NOMO-1 treated with dmso at 0.1 percent for 144 hours (cell line): Measurements from ENCODE around the gene KRT14.
"Not testable (repeated sequence)": the region's sequence is repeated elsewhere in the genome, so short reads cannot be mapped to it uniquely, and the experiment has no call there.

ENCODE experiments used
- DNase-seq: peaks from one replicate; lab custom pipeline; 2025; ENCODE audit not compliant: unreplicated experiment; lab: John Stamatoyannopoulos, UW

KRT14 gene

GRCh38 chr17:41610061-41610517, 23.4 kb upstream of the KRT14 start:
- not testable (repeated sequence) for DNase-seq

GRCh38 chr17:41606930-41607329, 20.2 kb upstream of the KRT14 start:
- DNase-seq = not testable (repeated sequence)

- DNase-seq = no peak
Measured at GRCh38 chr17:41602524-41602923, 15.8 kb upstream of the KRT14 start.

DNA sequence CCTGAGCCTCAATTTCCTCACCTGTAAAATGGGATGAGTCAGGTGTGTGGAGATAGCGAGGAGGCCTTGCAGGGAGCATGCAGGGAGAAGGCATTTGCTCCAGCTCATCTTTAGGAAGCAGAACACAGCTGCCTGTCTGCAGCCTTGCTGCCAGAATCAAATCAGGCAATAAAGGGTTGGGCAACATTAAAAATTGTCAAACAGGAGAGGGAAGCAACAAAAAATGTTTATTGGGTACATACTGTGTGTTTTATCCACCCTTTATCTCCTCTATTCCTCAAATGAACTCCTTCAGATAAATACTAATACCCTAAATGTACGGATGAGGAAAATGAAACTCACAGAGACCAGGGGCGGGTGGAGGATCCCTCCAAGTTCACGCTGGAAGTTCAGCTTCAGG, 13.6 kb upstream of the KRT14 start:
- DNase-seq = no peak

DNA sequence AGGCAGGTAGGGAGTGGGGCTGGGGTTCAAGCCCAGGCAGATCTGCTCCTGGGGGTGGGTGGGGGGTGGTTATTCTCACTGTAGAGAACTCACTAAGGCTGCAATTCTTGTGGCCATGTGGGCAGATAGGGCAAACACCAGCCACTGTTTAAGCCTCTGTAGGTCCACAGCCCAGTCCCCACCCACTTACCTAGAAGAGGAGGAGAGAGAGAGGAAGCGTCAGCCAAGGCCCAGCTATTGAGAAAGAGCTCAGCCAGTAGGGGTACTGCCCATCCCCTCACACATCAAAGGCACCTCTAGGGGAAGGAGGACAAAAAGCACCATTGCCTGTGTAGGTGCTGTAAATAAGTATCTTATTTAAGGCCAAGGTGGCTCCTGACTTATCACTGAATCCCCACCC, 13.0 kb upstream of the KRT14 start:
- DNase-seq = no peak

DNA sequence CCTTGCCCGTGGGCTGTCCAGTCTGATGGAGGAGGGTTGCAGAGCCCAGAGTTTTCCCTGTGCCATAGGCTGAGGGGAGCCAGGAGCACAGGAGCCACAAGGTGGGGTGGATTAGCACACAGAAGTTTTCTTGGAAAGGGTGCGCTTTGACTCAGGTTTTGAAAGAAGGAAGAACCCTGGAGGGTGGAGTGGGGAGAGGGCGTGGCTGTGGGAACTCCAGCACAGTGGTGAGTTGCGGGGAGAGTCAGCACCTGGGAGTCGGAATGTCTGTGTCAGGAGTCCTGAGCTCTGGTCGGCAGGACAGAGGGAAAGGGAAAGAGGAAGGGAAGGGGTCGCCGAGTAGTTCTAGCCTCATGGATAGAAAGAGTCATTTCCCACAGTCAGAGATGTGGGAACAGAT, 8.9 kb upstream of the KRT14 start:
- DNase-seq = no peak

GRCh38 chr17:41594363-41594915, 7.7 kb upstream of the KRT14 start:
- DNase-seq = no peak

DNA sequence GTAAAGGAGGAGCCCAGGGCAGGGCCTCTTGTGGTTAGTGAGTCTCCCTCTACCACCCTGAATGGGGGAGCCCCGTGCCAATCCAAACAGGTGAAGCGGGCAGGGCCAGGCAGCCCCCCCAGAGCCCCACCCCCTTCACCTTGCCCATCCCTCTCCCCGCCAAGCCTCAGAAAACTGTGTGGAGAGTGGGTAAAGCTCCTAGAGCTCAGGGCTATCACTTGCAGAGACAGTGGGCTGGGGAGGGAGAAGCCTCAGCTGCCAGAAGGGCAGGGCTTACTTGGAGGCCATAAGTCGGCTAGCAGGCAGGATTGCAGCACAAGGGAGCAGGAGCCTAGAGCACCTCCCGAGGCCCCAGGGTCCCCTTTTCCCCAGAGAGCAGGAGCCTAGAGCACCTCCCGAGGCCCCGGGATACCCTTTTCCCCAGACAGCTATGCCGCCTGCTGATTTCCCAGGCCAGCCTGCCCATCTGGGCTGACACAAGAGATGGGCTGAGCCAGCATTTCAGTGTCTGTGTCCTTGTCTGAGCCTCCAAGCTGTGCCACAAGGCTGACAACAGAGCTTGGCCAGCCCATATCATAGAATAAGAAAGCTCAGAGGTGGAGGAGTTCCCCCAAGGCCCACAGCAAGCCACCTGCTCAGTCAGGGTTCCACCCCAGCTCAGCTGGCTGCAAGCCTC, 6.7 kb upstream of the KRT14 start:
- no peak for DNase-seq

DNA sequence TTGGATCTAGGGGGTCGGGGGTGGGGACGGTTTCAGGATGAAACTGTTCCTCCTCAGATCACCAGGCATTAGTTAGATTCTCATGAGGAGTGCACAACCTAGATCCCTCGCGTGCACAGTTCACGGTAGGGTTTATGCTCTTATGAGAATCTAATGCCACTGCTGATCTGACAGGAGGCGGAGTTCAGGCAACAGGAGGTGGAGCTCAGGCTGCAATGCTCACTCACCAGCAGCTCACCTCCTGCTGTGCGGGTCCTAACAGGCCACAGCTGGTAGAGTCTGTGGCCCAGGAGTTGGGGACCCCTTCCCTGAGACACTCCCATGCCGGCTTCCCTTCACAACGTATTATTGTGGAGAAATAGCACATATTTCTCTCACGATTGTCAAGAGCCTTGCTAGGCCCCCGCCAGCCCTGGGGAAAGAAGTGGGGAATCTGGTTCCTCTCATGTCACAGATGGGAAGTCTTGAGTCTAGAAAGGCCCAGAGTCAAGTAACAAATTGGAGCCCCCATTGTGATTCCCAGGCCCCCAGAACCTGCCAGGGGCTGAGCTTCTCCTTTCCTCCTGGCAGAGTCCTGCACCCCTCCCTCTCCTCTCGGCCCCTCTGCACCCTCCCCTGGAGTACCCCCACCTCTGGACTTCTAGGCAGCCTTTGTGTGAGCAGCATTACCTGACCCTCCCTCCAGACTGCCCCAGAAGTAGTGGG, 6.1 kb upstream of the KRT14 start:
- DNase-seq = no peak

GRCh38 chr17:41589301-41589700, 2.6 kb upstream of the KRT14 start:
- no peak for DNase-seq

- DNase-seq = no peak
Measured at GRCh38 chr17:41588126-41588810, 1.6 kb upstream of the KRT14 start.

DNA sequence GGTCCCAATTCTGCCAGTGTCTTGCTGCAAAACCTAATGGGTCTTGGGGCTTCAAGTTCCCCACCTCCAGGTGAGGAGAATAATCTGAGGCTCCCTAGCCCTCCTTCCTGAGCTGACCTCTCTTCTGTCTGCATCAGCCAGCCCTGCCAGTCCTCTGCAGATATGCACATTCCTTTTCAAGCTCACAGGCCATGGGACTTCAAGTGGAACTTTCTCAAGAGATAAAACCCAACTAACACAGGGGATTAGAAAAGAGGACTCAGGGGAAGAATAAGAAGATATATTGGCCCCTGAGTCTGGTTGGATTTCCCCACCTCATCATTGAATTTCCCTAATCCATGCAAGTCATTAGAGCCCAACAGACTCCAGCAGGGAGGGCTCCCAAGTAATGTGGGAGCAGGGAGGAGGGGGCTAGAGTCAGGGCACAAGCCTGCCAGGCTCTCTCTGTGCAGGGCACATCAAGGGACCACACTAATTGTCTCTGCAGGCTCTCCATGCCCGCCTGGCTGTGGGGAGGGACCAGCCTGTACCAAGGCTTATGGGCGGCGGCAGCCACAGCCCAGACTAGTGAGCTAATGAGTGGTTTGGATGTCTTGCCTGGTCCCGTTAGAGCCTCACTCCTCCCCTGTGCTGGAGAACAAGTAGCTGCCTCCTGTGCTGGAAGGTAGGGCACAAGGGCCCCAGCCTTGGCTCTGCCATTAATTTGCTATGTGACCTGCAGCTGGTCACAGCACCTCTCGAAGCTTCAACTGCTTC, 1.2 kb downstream of the KRT14 start:
- DNase-seq = no peak

DNA sequence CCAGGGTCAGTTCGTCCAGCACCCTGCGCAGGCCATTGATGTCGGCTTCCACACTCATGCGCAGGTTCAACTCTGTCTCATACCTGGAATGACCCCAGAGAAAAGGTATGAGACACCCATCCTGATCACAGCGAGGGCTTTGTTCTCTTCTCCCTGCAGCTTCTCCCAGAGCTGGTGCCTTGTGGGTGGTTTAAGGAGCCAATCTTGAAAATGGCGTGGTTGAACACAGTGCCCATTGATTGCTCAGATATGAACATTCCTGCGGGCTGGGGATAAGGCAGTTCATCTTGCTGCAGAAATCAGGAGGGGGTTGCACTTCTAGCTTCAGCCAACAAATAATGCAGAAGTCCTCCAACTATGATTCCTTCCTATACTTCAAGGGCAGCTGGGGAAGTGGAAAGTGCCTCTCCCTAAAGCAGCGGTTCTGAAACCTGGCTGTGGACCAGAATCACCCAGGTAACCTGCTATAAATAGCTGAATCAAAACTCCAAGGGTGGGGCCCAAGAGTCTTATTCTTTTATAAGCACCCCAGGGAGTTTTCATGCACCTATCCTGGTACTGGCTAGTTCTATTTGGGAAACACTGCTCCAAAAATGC, 2.3 kb downstream of the KRT14 start:
- not testable (repeated sequence) for DNase-seq

DNA sequence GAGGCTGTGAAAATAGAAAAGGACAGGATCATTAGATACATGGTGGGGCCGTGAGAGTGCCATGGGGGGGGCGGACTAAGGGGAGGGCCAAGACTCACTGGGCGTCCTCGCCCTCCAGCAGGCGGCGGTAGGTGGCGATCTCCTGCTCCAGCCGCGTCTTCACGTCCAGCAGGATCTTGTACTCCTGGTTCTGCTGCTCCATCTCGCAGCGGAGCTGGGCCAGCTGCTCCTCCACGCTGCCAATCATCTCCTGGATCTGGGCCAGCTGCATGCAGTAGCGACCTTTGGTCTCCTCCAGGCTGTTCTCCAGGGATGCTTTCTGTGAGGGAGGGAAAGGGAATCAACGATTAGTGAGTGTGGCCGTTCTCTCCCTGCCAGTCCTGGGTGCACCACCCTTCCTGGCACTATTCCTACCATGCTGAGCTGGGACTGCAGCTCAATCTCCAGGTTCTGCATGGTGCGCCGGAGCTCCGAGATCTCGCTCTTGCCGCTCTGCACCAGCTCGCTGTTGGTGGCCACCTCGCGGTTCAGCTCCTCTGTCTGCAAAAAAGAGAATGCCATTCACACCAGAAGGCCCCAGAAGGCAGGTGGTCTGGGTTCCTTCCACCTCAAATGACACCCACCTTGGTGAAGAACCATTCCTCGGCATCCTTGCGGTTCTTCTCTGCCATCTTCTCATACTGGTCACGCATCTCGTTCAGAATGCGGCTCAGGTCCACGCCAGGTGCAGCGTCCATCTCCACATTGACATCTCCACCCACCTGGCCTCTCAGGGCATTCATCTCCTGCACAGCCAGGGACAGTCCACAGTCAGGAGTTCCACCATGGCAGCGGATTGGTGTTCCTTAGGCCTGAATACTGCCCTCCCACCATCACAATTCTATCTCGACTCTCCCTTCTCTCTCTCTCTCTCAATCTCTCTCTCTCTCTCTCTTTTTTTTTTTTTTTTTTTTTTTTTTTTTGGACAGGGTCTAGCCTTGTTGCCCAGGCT, 3.3 kb downstream of the KRT14 start:
- no peak for DNase-seq

DNA sequence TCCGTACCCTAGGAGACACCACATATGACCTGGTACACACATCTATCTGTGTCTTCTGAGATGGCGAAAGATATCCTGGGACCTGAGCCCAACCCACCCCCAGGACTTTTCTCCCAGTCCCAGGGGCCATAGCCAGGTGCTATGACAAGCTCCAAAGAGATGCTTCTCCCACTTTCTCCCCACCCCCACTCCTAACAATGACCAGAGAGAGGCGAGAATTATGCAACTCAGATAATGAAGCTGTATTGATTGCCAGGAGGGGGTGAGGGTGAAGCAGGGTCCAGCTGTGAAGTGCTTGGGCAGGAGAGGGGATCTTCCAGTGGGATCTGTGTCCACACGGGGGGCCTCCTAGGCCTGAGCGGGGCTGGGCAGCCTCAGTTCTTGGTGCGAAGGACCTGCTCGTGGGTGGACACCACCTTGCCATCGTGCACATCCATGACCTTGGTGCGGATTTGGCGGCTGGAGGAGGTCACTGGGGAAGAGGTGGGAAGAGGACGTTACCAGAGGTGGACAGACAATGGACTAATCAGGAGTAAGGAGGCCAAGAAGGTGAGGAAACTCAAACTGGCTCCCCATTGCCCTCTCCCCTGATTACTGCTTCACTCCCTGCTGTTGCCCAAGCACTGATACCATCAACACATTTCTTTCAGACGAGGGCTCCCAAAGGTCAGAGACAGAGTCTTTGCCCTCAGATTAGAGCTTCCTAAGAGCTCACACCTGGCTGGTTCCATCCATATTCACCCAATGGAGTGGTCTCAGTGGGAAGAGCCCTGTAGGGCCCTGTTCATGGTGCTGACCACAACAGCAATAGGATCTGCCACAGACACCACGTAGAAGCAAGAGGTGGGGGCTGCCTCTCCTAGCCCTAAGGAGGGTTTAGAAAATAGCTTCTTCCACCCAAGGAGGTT, 4.4 kb downstream of the KRT14 start:
- DNase-seq = not testable (repeated sequence)

- no peak for DNase-seq
Measured at GRCh38 chr17:41581366-41582060, 5.2 kb downstream of the KRT14 start.

DNA sequence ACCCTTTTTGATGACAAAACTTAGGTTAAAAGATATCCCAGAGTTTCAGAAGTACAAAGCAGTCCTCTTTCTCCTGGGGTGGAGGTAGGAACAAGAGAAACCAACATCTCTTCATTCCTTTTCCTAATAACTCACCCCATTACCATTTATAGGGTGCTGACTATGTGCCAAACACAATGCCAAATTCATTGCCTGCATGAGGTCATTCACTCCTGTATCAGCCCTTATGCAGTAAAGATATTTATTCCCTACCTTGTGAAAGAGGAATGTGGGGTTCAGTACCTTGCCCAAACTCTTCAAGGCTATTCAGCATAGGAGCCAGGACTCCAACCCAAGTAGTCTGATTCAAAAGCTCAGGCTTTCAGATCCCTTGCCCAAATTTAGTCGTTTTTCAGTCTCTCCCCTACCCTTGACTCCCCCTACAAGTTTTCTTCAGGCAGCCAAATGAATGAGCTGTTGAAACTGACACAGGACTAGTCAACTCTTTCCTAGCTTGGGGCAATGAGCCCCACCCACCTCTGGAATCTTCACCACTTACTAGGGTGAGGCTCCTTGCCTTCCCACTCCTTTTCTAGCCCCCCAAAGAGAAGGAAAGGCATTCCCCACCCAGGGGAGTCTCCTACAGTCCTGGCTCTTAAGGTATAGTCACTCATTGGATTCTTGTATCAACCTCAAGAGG, 5.9 kb downstream of the KRT14 start:
- no peak for DNase-seq
